Prostate gland (tissue), 2 donors: ENCODE measurements around the gene KRTAP5-9.

Source experiments
- CTCF ChIP-seq, 4 experiments: fragments of 200-600 bp in 2 of 4; fragments of 450-650 bp in 2 of 4; sonication (generic) in 2 of 4; IDR thresholded peaks; 1 replicate in 3 of 4; 2 replicates in 1 of 4; pipeline ENCODE4 v1.5.1; 2016 to 2019; ENCODE audit warnings: antibody characterized with exemption in 4 of 4, mild to moderate bottlenecking in 2 of 4, moderate library complexity in 2 of 4
- POLR2A ChIP-seq: fragments of 450-650 bp; IDR thresholded peaks from one replicate; pipeline ENCODE4 v1.6.1; 2016; ENCODE audit warnings: antibody characterized with exemption, mild to moderate bottlenecking
- POLR2AphosphoS5 ChIP-seq: sonication (generic); formaldehyde crosslinking; IDR thresholded peaks from one replicate; pipeline ENCODE4 v1.6.1; 2017; ENCODE audit warnings: antibody characterized with exemption

- TF ChIP-seq POLR2A (no peak), CTCF (IDR thresholded peaks at IDR 0.05) (no peak), POLR2AphosphoS5 (no peak)
These were observed 17.0 kb downstream of the KRTAP5-9 start, which contains the start of gene KRTAP5-10 for GRCh38 chr11:71565263-71565662.
